Fibroblast of villous mesenchyme (primary cell): ENCODE results near the gene ERMARD. TPM values are rescaled to one million over a fixed set of nuclear protein-coding genes. Genes with fewer than 3 reads are reported as not detected.

ENCODE experiments used
- DNase-seq: peaks from one replicate; pipeline ENCODE4 v3.0.0-alpha.2; 2010; ENCODE audit warnings: low read depth
- H3K4me3 ChIP-seq: 2 replicates; pipeline ENCODE4 v1.5.1; 2011; ENCODE audit warnings: low read depth, mild to moderate bottlenecking, low read length
- total RNA-seq: library from RNA; depleted of rRNA; stranded (reverse); fragments of >200 nt; gene quantifications from 2 replicates; pipeline ENCODE4 v1.2.3, GENCODE V29; 2012
- TF ChIP-seq, protein P1 (sequence below): IDR thresholded peaks from 2 replicates; pipeline ENCODE4 v1.5.1; 2012; ENCODE audit warnings: low read depth, mild to moderate bottlenecking, low read length; ENCODE audit not compliant: insufficient read depth

The ERMARD gene
- total RNA-seq, 1 donor = 28.5 TPM

- no peak for DNase-seq
Observed at GRCh38 chr6:169810066-169810989, 58.9 kb downstream of the ERMARD start.

DNA sequence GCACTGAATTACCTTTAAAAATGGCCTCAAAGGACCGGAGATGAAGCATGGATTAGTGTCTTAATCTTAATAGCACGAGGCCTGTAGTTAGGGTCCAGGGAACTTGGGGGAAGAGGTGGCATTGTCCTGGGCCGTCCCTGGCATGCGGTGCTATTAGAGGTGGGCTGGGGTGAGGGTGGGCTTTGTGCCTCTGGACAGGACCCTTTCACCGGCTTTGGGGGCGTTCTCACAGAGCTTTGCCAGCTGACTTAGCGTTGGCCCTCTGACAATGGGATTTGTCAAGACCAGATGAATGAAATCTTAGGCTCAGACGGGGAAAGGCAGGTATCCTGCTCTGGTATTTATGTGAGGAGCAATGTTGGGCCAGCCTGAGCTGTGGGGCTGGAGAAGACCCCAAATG lies 59.6 kb downstream of the ERMARD start:
- TF ChIP-seq, protein P1, sequence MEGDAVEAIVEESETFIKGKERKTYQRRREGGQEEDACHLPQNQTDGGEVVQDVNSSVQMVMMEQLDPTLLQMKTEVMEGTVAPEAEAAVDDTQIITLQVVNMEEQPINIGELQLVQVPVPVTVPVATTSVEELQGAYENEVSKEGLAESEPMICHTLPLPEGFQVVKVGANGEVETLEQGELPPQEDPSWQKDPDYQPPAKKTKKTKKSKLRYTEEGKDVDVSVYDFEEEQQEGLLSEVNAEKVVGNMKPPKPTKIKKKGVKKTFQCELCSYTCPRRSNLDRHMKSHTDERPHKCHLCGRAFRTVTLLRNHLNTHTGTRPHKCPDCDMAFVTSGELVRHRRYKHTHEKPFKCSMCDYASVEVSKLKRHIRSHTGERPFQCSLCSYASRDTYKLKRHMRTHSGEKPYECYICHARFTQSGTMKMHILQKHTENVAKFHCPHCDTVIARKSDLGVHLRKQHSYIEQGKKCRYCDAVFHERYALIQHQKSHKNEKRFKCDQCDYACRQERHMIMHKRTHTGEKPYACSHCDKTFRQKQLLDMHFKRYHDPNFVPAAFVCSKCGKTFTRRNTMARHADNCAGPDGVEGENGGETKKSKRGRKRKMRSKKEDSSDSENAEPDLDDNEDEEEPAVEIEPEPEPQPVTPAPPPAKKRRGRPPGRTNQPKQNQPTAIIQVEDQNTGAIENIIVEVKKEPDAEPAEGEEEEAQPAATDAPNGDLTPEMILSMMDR = no peak

More at GRCh38 chr6:169810066-169810989, 58.9 kb downstream of the ERMARD start:
- no peak overlapping the region for H3K4me3 ChIP-seq
- TF ChIP-seq, protein P1 = no peak

GRCh38 chr6:169811521-169812256 lies 60.3 kb downstream of the ERMARD start:
- TF ChIP-seq, protein P1 = no peak
- no peak for DNase-seq
- no peak overlapping the region for H3K4me3 ChIP-seq

More for the DNA sequence above, 59.6 kb downstream of the ERMARD start:
- DNase-seq = no peak
- H3K4me3 ChIP-seq = no peak overlapping the region

DNA sequence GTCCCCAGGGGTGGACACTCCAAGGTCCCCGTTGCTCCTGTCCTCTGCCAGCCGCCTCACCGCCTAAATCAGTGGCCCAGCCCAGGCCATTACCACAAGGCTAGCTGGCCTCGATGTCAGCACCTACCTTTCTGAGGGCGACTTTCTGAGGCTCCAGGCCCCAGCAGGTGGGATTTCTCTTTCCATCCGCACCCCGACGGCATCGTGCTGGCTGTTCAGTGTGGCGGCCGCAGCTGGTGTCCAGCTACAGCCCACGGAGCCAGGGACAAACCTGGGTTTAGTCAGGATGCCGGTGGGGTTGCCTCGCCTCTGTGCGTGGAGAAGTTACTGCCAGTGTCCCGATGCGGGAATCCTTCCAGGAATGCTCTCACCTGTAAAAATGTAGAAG lies 60.8 kb downstream of the ERMARD start:
- no peak for DNase-seq
- no peak overlapping the region for H3K4me3 ChIP-seq
- TF ChIP-seq, protein P1 = no peak

GRCh38 chr6:169813969-169814368 lies 62.5 kb downstream of the ERMARD start:
- H3K4me3 ChIP-seq = no peak overlapping the region
- no peak for DNase-seq
- TF ChIP-seq, protein P1 = no peak

GRCh38 chr6:169816054-169816453 lies 64.6 kb downstream of the ERMARD start:
- TF ChIP-seq, protein P1 = no peak
- no peak for DNase-seq
- no peak overlapping the region for H3K4me3 ChIP-seq
